Neural cell (in vitro differentiated cells): ENCODE results near the gene TNS3.

Experiments
- CTCF ChIP-seq: fragments of 450-650 bp; IDR thresholded peaks from 2 replicates; pipeline ENCODE4 v1.5.1; 2014; ENCODE audit warnings: antibody characterized with exemption, mild to moderate bottlenecking, moderate library complexity; ENCODE audit not compliant: poor library complexity, severe bottlenecking
- EZH2 ChIP-seq: fragments of 200-600, 300-800 bp; shearing (Covaris generic), sonication (generic); IDR thresholded peaks from 2 replicates; pipeline ENCODE4 v1.6.1; 2014; ENCODE audit warnings: antibody characterized with exemption, low read length, borderline replicate concordance, mild to moderate bottlenecking; ENCODE audit not compliant: insufficient read depth, poor library complexity, severe bottlenecking
- POLR2AphosphoS5 ChIP-seq: IDR thresholded peaks from 2 replicates; pipeline ENCODE4 v1.6.1; 2012
- RAD21 ChIP-seq: fragments of 450-650 bp; conservative IDR thresholded peaks from 2 replicates; pipeline ENCODE4 v1.6.1; 2014; ENCODE audit warnings: antibody characterized with exemption, mild to moderate bottlenecking, moderate library complexity

GRCh38 chr7:47557317-47557693 lies 24.6 kb downstream of the TNS3 start:
- TF ChIP-seq RAD21 (no peak), EZH2 (no peak), CTCF (no peak), POLR2AphosphoS5 (no peak)
